ENCODE data around the gene CLDN9.

The CLDN9 gene

GRCh38 chr16:2964475-2965336 lies 48.0 kb upstream of the CLDN9 start:
- peaks cover 13% of the 10 kb centered on the region for H3K79me2 ChIP-seq (ENCODE audit: control insufficient read depth, low read length)
- peaks cover 28% of the 10 kb centered on the region for H3F3A ChIP-seq (ENCODE audit: control insufficient read depth, insufficient read depth)
- H3K9me2 ChIP-seq (replicated peaks; ENCODE audit: control insufficient read depth, low read length) = no peaks in the 10 kb centered on the region
- H3K27ac ChIP-seq (ENCODE audit: low read depth, low read length) = peak overlapping the region; percentile 86
- TF ChIP-seq, protein P1, sequence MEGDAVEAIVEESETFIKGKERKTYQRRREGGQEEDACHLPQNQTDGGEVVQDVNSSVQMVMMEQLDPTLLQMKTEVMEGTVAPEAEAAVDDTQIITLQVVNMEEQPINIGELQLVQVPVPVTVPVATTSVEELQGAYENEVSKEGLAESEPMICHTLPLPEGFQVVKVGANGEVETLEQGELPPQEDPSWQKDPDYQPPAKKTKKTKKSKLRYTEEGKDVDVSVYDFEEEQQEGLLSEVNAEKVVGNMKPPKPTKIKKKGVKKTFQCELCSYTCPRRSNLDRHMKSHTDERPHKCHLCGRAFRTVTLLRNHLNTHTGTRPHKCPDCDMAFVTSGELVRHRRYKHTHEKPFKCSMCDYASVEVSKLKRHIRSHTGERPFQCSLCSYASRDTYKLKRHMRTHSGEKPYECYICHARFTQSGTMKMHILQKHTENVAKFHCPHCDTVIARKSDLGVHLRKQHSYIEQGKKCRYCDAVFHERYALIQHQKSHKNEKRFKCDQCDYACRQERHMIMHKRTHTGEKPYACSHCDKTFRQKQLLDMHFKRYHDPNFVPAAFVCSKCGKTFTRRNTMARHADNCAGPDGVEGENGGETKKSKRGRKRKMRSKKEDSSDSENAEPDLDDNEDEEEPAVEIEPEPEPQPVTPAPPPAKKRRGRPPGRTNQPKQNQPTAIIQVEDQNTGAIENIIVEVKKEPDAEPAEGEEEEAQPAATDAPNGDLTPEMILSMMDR (IDR thresholded peaks at IDR 0.05; ENCODE audit: low read depth, low read length, poor library complexity, severe bottlenecking) = peak; percentile 9
- no peak for TF ChIP-seq EZH2phosphoT487 (IDR thresholded peaks at IDR 0.05; ENCODE audit: borderline replicate concordance, low read length)
- H4K20me1 ChIP-seq (ENCODE audit: control insufficient read depth, insufficient read depth, low read depth, low read length) = no peaks in the 10 kb centered on the region
- H3K36me3 ChIP-seq (ENCODE audit: control insufficient read depth, low read length) = peaks cover 18% of the 10 kb centered on the region
- peak overlapping the region; percentile 92 for H3K4me3 ChIP-seq (ENCODE audit: low read length)
- H3K4me2 ChIP-seq (ENCODE audit: low read length) = peak overlapping the region; percentile 97
- H3K4me1 ChIP-seq (ENCODE audit: control insufficient read depth, low read length) = peaks cover 72% of the 10 kb centered on the region
- H3K27me3 ChIP-seq (ENCODE audit: control insufficient read depth, low read length) = 0 out of 2 replicates have a peak, but pooled peaks cover 2% of the 10 kb centered on the region
- no peaks in the 10 kb centered on the region for H3K9me3 ChIP-seq (ENCODE audit: control insufficient read depth, insufficient read depth, low read length)

- peaks cover 28% of the 10 kb centered on the region for H3K79me2 ChIP-seq (ENCODE audit: control insufficient read depth, low read length)
- peak overlapping the region; percentile 92 for H3K4me3 ChIP-seq (ENCODE audit: low read length)
- peaks cover 32% of the 10 kb centered on the region for H3K36me3 ChIP-seq (ENCODE audit: control insufficient read depth, low read length)
- H3K27me3 ChIP-seq (ENCODE audit: control insufficient read depth, low read length) = no peaks in the 10 kb centered on the region
- H3K4me2 ChIP-seq (ENCODE audit: low read length) = peak overlapping the region; percentile 97
- H3K27ac ChIP-seq (ENCODE audit: low read depth, low read length) = peak overlapping the region; percentile 86
- H3F3A ChIP-seq (ENCODE audit: control insufficient read depth, insufficient read depth) = peaks cover 25% of the 10 kb centered on the region
- peaks cover 9% of the 10 kb centered on the region for H4K20me1 ChIP-seq (ENCODE audit: control insufficient read depth, insufficient read depth, low read depth, low read length)
- TF ChIP-seq EZH2phosphoT487 (IDR thresholded peaks at IDR 0.05; ENCODE audit: borderline replicate concordance, low read length) = no peak
- TF ChIP-seq, protein P1 (IDR thresholded peaks at IDR 0.05; ENCODE audit: low read depth, low read length, poor library complexity, severe bottlenecking) = no peak
- no peaks in the 10 kb centered on the region for H3K9me3 ChIP-seq (ENCODE audit: control insufficient read depth, insufficient read depth, low read length)
- no peaks in the 10 kb centered on the region for H3K9me2 ChIP-seq (replicated peaks; ENCODE audit: control insufficient read depth, low read length)
- H3K4me1 ChIP-seq (ENCODE audit: control insufficient read depth, low read length) = peaks cover 72% of the 10 kb centered on the region
These were observed 46.5 kb upstream of the CLDN9 start for GRCh38 chr16:2966043-2966807.

DNA sequence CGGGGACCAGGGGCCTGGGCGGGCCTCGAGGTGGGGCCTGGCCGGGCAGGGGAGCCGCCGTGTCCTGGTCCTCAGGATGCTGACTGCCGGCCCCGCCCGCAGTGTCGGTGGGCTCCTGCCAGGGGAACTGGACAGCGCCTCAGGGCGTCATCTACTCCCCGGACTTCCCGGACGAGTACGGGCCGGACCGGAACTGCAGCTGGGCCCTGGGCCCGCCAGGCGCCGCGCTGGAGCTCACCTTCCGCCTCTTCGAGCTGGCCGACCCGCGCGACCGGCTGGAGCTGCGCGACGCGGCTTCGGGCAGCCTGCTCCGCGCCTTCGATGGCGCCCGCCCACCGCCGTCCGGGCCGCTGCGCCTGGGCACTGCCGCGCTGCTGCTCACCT lies 45.9 kb upstream of the CLDN9 start:
- peaks cover 10% of the 10 kb centered on the region for H4K20me1 ChIP-seq (ENCODE audit: control insufficient read depth, insufficient read depth, low read depth, low read length)
- H3K4me1 ChIP-seq (ENCODE audit: control insufficient read depth, low read length) = peaks cover 72% of the 10 kb centered on the region
- H3K4me3 ChIP-seq (ENCODE audit: low read length) = peak overlapping the region; percentile 92
- peak overlapping the region; percentile 86; the same call in 1 of the 2 replicates for H3K27ac ChIP-seq (ENCODE audit: low read depth, low read length)
- TF ChIP-seq, protein P1 (IDR thresholded peaks at IDR 0.05; ENCODE audit: low read depth, low read length, poor library complexity, severe bottlenecking) = no peak
- TF ChIP-seq EZH2phosphoT487 (IDR thresholded peaks at IDR 0.05; ENCODE audit: borderline replicate concordance, low read length) = no peak
- H3K4me2 ChIP-seq (ENCODE audit: low read length) = peak overlapping the region; percentile 97
- no peaks in the 10 kb centered on the region for H3K27me3 ChIP-seq (ENCODE audit: control insufficient read depth, low read length)
- H3K79me2 ChIP-seq (ENCODE audit: control insufficient read depth, low read length) = peaks cover 34% of the 10 kb centered on the region
- peaks cover 38% of the 10 kb centered on the region for H3K36me3 ChIP-seq (ENCODE audit: control insufficient read depth, low read length)
- H3F3A ChIP-seq (ENCODE audit: control insufficient read depth, insufficient read depth) = peaks cover 27% of the 10 kb centered on the region
- H3K9me2 ChIP-seq (replicated peaks; ENCODE audit: control insufficient read depth, low read length) = no peaks in the 10 kb centered on the region
- no peaks in the 10 kb centered on the region for H3K9me3 ChIP-seq (ENCODE audit: control insufficient read depth, insufficient read depth, low read length)
